22Rv1 (cell line): ENCODE measurements around the gene DCT.

Experiments used
- CTCF ChIP-seq: fragments of 450-650 bp; IDR thresholded peaks from 2 replicates; pipeline ENCODE4 v1.5.1; 2017; ENCODE audit warnings: mild to moderate bottlenecking
- ZFX ChIP-seq: fragments of 450-650 bp; IDR thresholded peaks from 2 replicates; pipeline ENCODE4 v1.6.1; 2017; ENCODE audit warnings: antibody characterized with exemption, borderline replicate concordance

GRCh38 chr13:94495806-94496205, 16.3 kb upstream of the DCT start:
- no peak for TF ChIP-seq CTCF
- TF ChIP-seq ZFX: no peak
